ENCODE results near the gene SPTLC2. TPM values are rescaled to one million over a fixed set of nuclear protein-coding genes. Genes with fewer than 3 reads are reported as not detected.

Gene SPTLC2
- total and polyA plus RNA-seq, 2 of the 13 experiments (the other 11 are each of a cell fraction or from before 2014, with no cell fraction given), result 17.4 to 17.5 TPM

DNA sequence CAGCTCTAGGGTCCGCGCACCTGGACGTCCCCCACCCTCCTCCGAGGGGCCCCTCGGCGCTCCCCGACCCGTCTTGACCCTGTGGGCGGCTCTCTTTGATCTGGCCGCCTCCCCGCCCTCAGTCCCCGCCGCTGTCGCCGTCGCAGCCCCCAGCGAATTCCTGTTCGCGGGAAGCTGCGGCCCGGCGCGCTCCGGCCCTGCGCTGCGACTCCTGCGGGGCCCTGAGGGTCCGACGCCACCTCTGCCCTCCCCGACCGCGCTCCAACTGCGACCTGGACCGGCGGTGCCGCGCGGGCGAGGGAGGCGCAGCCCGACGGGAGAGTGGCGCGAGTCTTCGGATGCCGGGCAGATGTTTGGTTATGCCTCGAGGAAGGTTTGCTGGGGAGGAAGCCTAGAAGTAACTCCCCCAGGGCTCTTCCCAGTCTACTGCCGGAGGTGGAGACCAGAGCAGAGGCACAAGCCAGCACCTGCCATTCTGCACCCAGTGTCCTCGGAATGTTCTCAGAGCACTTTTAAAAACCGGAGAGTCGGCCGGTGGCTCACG is 117.4 kb downstream of the SPTLC2 start (continued):
- TF ChIP-seq PATZ1 (CRISPR knock-in tag; IDR thresholded peaks at IDR 0.05) (peak; percentile 43; the same call in 1 of the 2 replicates), ZNF552 (CRISPR knock-in tag; IDR thresholded peaks at IDR 0.05; ENCODE audit: borderline replicate concordance) (peak; percentile 41; the same call in 1 of the 2 replicates), ZNF496 (CRISPR knock-in tag; IDR thresholded peaks at IDR 0.05; ENCODE audit: insufficient replicate concordance) (no peak), KDM2A (CRISPR knock-in tag; IDR thresholded peaks at IDR 0.05; ENCODE audit: borderline replicate concordance, low read depth) (peak; percentile 14; the same call in 1 of the 2 replicates), ZNF703 (CRISPR knock-in tag; IDR thresholded peaks at IDR 0.05; ENCODE audit: borderline replicate concordance) (0 out of 2 replicates have a peak, but pooled peaks have one; percentile 5), ZNF746 (CRISPR knock-in tag; IDR thresholded peaks at IDR 0.05) (peak; percentile 18; the same call in 1 of the 2 replicates), ZEB1 (IDR thresholded peaks at IDR 0.05; ENCODE audit: insufficient replicate concordance, low read depth) (no peak), ZNF775 (CRISPR knock-in tag; IDR thresholded peaks at IDR 0.05; ENCODE audit: borderline replicate concordance) (0 out of 2 replicates have a peak, but pooled peaks have one; percentile 28), KLF6 (CRISPR knock-in tag; IDR thresholded peaks at IDR 0.05) (0 out of 2 replicates have a peak, but pooled peaks have one; percentile 26), HNRNPLL (IDR thresholded peaks at IDR 0.05; ENCODE audit: low read depth, low read length, poor library complexity, severe bottlenecking) (peak; percentile 26), ARNTL (CRISPR knock-in tag; IDR thresholded peaks at IDR 0.05) (peak; percentile 34; the same call in 1 of the 2 replicates), HOXA9 (CRISPR knock-in tag; IDR thresholded peaks at IDR 0.05; ENCODE audit: borderline replicate concordance) (no peak), ZNF674 (CRISPR knock-in tag; IDR thresholded peaks at IDR 0.05; ENCODE audit: low read depth) (no peak)
- TF ChIP-seq, protein P1, sequence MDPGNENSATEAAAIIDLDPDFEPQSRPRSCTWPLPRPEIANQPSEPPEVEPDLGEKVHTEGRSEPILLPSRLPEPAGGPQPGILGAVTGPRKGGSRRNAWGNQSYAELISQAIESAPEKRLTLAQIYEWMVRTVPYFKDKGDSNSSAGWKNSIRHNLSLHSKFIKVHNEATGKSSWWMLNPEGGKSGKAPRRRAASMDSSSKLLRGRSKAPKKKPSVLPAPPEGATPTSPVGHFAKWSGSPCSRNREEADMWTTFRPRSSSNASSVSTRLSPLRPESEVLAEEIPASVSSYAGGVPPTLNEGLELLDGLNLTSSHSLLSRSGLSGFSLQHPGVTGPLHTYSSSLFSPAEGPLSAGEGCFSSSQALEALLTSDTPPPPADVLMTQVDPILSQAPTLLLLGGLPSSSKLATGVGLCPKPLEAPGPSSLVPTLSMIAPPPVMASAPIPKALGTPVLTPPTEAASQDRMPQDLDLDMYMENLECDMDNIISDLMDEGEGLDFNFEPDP (CRISPR knock-in tag; conservative IDR thresholded peaks at IDR 0.05), result 0 out of 2 replicates have a peak, but pooled peaks have one; percentile 45
- TF ChIP-seq, protein P2, sequence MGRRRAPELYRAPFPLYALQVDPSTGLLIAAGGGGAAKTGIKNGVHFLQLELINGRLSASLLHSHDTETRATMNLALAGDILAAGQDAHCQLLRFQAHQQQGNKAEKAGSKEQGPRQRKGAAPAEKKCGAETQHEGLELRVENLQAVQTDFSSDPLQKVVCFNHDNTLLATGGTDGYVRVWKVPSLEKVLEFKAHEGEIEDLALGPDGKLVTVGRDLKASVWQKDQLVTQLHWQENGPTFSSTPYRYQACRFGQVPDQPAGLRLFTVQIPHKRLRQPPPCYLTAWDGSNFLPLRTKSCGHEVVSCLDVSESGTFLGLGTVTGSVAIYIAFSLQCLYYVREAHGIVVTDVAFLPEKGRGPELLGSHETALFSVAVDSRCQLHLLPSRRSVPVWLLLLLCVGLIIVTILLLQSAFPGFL (CRISPR knock-in tag; IDR thresholded peaks at IDR 0.05), result no peak
- TF ChIP-seq, protein P3, sequence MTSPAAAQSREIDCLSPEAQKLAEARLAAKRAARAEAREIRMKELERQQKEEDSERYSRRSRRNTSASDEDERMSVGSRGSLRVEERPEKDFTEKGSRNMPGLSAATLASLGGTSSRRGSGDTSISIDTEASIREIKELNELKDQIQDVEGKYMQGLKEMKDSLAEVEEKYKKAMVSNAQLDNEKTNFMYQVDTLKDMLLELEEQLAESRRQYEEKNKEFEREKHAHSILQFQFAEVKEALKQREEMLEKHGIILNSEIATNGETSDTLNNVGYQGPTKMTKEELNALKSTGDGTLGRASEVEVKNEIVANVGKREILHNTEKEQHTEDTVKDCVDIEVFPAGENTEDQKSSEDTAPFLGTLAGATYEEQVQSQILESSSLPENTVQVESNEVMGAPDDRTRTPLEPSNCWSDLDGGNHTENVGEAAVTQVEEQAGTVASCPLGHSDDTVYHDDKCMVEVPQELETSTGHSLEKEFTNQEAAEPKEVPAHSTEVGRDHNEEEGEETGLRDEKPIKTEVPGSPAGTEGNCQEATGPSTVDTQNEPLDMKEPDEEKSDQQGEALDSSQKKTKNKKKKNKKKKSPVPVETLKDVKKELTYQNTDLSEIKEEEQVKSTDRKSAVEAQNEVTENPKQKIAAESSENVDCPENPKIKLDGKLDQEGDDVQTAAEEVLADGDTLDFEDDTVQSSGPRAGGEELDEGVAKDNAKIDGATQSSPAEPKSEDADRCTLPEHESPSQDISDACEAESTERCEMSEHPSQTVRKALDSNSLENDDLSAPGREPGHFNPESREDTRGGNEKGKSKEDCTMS (CRISPR knock-in tag; conservative IDR thresholded peaks at IDR 0.05), result no peak
- TF ChIP-seq, protein P4, sequence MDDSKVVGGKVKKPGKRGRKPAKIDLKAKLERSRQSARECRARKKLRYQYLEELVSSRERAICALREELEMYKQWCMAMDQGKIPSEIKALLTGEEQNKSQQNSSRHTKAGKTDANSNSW (CRISPR knock-in tag; IDR thresholded peaks at IDR 0.05; ENCODE audit: borderline replicate concordance), result 0 out of 2 replicates have a peak, but pooled peaks have one; percentile 77
- TF ChIP-seq, protein P5, sequence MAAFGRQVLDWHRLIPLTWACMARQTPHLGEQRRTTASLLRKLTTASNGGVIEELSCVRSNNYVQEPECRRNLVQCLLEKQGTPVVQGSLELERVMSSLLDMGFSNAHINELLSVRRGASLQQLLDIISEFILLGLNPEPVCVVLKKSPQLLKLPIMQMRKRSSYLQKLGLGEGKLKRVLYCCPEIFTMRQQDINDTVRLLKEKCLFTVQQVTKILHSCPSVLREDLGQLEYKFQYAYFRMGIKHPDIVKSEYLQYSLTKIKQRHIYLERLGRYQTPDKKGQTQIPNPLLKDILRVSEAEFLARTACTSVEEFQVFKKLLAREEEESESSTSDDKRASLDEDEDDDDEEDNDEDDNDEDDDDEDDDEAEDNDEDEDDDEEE (CRISPR knock-in tag; IDR thresholded peaks at IDR 0.05), result peak; percentile 30; the same call in 1 of the 2 replicates
